NCI-H2171 (cell line): ENCODE results near the gene AFG1L.
"Not testable (repeated sequence)": the region's sequence is repeated elsewhere in the genome, so short reads cannot be mapped to it uniquely, and the experiment has no call there.

Source experiments
- DNase-seq: peaks from one replicate; lab custom pipeline; 2025; lab: John Stamatoyannopoulos, UW

The AFG1L gene

DNA sequence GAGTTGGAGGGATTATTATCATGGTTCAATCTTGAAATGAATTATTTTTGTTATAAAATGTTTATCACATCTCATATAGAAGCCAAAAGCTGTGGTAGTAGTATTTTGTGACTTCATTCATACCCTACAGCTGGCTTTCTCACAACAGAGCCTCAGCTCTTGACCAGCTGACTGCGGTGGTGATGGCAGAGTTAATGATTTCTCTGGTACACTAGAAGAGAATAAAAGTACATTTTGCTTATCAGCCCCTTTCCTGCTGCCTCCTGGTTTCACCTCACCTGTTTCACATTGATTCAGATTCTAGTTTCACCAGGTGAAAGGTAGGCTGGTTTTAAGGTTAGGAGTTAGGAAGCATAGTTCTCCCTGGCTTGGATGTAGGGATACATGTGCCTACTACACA, 55.7 kb downstream of the AFG1L start:
- no peak for DNase-seq

DNA sequence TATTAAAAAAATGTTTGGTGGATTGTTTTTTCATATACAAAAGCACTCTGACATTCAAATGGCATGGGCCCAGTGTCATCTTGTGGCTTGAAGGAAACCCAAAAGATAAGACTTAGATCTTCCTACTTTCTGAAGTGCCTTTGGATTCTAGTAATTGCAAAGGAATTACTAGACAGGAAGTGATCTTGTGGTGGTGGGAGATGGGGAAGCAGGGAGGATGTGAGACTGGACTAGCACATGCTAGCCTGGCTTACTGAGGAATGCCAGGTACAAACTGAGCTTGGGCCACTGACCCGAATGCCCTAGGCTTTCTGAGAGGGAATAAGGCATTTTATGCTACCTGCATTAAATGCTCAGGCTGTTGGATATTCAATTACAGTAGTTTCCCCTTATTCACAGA, 59.0 kb downstream of the AFG1L start:
- DNase-seq: no peak

DNA sequence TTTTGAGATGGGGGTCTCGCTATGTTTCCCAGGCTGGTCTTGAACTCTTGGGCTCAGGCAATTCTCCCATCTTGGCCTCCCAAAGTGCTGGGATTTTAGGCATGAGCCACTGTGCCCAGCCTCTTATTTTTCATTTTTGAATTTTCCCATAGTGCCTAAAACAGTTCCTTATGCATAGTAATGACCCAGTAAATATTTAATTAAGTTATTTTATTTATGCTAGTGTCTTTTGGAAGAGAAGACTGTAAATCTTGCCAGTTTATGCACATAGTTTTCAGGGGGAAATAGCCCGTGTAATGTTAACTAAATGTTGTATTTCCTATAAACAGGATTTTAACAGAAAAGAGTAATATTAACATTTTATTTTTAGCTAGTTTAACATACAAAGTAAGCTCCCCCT, 60.3 kb downstream of the AFG1L start:
- no peak for DNase-seq

DNA sequence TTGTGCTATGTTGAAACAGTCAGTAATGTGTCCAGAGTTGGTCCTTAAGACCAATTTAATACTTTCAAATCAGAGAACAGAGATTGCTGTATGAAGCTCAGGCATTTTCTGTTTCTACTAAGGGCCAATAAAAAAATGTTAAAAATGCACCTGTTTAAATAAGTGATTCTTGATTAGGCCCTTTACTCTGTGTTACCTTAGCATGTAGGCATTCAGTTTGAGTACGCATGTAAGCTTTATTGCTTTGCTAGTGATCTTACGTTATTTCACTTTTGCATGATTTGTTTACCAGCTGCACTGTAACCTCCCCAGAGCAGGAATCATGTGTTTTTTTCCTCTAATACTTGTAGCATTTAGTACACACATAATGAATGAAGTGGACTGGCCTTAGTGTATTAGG, 61.0 kb downstream of the AFG1L start:
- no peak for DNase-seq

DNA sequence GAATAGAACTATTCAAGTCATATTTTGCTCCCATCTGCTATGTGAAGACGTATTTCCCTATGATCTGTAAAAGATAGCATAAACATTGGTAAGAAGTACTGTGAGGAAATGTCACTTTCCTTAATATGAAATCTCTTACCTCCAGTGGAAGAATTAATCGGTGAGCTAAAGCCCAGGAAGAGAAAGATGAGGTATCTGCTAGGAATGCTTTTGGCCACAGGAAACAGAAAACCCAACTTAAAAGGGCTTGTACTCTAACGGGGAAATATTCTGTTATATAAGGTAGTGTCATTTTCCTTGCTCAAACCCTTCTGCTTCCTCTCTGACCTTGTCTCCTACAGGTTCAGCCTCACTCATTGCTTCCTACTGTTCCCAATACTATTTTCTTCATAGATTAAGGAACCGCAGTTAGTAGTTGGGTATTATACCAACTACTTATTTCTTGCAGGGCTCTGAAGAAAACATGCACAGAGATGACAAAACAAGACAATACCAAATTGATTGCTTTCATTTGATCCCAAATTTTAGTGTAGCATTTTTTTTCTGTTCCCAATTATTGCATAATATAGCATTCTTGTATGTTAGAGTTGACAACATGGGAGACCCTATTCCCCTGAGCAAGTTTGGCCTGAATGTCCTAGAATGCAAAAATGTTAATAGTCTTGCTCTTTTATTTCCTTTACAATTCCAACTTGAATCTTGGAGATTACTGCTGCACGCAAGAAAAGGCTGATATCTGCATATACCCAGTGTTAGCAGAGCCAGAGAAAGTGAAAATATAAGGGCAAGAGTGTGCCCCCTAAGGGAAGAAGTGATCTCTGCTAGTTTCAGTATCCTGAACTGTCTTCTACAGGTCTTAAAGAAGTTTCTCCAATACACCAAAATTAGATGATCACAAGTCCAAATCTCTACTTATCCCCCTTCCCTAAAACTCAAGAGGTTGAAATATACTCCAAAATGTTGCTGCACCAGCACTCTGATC, 65.3 kb downstream of the AFG1L start:
- no peak for DNase-seq

DNA sequence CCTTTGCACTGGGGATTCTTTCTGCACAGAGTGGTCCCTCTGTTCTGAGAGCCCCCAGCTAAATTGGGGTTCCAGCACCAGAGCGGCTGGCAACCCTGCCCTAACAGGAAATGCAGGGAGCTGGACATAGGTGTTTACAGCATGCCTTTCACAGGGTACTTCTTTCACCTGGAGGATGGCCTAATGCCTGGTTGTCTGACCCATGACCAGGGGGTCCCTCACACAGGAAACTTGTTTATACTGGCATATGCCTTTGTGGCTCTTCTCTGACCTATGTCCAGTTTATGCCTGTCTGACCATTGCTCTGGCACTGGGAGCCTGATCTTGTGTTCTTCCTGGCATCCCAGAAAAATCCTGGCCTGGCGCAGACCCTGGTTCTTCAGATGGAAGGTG, 66.1 kb downstream of the AFG1L start:
- no peak for DNase-seq

DNA sequence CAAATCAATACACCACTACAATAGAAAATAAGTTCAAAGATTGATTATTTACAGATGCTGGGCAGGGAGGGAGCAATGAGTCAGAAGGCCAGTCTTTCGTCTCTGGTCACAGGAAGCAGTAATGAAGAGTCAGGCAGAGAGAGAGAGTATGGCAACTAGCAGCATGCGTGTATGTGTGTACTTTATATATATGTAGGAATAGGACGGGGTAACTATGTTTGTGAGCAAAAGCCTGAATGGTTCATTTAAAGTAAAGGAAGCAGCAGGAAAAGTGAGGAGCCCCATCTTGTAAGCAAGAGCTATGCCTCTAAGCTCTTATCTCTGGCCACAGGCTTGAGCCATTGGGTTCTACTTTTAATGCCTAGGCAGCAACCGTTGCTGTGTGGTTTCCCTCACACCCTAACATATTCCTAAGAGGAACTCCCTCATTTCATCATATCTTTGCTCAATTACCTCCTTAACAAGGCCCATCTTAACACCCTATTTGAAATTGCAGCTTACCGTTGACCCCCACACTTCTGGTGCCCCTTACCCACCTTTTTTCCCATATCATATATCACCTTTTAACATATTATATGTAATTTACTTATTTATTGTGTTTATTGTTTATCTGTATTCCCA, 66.6 kb downstream of the AFG1L start:
- no peak for DNase-seq

DNA sequence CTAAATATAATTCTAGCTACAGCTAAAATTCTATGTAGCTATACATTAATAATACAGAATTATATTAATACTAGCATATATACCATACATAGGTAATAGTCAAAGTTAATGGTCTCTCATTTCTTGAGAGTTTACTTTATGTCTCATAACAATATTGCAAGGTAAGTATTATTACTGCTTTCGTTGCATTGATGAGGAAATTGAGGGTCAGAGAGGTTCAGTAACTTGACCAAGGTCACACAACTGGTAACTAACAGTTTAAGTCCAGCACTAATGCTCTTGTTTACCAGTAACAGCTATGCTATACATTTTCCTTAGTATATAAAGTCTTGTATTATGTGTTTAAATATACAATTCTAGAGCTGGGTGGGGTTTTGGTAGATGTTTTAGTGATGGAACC, 67.6 kb downstream of the AFG1L start:
- no peak for DNase-seq

DNA sequence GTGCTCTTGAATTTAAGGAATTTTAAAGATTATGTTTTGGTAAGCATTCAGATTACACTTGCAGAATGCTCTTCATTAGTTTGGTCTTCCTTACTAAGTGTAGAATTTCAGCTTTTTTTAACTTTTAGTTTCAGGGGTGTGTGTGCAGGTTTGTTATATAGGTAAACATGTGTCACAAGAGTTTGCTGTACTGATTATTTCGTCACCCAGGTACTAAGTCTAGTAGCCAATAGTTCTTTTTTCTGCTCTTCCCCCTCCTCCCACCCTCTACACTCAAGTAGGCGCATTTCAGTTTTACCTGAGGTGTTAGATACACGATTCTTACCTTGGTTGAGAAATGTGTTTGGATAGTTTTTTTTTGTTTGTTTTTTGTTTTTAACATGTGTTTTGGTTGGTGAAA, 68.3 kb downstream of the AFG1L start:
- DNase-seq: no peak

DNA sequence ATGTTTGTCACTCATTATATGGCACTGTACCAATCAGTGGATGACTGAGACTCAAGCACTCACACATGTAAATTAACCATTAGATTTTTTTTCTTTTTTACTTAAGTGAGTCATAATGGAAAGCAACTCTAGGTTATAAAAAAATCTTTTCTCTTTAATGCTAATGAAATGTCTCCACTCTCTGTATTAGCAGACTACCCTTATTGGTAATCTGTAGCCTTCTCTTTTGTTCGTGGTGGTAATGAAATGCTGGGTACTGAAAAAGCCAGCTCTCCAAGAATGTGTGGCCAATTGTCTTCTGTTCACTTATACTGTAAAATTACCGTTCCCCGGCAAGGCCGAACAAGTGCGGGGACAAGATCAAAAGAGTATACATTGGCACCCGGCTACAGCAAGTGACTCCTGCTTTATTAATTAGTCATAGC, 69.0 kb downstream of the AFG1L start:
- DNase-seq: no peak

DNA sequence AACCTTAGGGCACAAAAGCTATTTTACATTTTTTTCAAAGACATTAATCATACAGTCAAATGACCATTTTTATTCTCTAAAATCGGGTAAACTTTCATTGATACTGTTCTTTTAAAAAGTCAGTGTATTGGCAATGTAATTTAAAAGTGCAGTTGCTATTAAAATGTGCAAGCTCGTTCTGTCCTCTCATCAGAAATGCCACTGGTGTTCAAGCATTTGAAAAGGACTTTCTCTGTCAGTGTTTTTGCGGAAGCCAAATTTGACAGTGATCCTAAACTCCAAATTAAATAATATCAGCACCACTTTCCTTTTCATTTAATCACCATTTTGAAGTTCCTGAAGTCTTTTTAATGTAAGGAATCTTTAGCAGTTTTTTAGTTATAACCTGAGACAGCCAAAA, 69.6 kb downstream of the AFG1L start:
- DNase-seq: no peak

DNA sequence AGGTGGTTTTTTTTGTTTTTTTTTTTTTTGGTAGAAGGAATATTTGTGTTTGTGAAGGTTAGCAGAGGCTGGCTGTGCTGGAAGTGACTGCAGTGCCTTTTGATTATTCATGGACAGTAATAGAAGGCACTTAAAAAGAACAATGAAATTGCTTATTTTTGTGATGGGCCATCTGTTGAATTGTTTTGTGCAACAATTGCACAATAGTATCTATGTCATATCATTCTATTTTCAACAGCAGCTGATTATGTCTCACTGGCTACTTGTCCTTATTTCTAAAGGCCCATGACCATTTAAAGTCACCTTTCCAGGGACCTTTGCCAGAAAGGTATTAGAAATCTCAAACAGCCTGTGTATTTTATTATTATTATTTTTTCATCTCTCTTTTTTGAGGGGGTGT, 70.6 kb downstream of the AFG1L start:
- DNase-seq: no peak

DNA sequence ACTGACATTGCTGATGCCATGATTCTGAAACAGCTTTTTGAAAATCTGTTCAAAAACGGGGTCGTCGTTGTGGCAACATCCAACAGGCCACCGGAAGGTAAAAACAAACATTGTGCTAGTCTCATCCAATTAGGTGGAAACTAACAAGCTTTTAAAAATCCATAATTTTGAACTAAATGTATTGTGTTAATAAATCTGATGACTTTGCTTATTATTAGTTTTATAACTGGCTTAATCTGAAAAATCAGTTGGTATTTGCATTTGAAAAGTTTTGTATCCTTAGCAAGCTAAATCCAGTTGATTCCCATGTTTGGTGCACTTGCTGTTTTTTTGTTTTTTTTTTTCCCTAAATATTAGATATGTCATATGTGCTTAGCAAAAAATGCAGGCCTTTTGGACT, 71.4 kb downstream of the AFG1L start:
- no peak for DNase-seq

DNA sequence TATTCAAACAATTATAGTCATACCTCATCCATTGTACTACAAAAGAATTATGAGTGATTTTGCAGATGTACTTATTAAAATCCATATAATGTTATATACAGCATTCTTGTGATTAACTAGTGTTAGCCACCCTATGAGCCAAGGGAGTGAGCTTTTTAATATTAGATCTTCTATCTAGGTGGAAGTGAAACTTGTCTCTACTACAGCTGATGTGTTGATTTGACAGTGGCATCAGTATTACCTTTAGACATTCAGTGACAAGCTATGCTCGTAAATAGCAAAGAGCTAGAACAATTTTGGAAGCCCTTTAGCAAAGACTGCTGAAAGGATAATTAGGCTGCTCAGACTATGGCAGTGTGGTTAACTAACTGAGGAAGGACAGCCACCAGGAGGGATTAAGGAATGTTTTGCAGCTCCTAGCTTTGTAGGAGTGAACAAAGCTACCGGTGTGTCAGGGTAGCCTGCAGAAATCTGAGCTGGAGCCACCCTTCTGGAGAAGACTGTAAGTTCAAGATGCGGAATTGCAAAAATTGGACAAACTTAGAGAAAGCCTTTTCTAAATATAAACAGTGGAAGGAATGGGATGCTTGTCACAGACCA, 73.7 kb downstream of the AFG1L start:
- DNase-seq: no peak

DNA sequence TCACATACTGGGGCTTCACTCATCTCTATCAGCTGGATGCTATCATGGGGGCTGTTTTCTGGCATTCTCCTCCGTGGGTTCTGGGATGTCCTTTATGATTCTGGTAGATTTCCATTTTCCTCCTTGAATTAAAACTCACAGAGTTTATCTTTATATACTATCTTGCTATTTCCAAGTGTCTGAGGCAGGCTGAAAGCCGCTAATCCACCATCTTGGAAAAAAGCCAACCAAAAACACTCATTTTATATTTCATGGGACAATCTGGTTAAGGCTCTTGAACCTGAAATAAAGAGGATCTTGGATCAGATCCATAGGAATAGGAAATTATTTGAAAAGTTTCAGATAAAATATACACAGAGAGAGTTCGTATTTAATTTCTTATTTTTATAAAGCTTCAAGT, 86.0 kb downstream of the AFG1L start:
- DNase-seq: no peak

DNA sequence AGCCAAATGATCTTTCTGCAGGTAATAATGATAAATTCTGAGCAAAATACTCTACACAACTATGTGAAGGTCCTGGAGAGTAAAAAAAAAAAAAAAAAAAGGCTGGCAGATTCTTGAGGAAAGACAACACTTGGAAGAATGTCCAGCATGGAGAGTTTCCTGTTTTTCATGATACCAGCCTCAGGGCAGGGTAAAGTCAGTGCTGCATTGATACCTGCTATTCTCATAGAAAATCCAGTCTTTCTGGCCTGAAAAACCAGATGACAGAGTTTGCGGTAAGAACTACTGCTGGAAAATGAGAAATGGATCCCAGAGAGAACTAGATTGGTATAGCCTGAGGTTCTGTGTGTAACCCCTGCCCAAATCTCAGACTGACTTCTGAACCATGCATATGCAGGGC, 89.1 kb downstream of the AFG1L start:
- no peak for DNase-seq

DNA sequence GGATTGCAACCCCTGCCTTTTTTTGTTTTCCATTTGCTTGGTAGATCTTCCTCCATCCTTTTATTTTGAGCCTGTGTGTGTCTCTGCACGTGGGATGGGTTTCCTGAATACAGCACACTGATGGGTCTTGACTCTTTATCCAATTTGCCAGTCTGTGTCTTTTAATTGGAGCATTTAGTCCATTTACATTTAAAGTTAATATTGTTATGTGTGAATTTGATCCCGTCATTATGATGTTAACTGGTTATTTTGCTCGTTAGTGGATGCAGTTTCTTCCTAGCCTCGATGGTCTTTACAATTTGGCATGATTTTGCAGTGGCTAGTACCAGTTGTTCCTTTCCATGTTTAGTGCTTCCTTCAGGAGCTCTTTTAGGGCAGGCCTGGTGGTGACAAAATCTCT, 94.3 kb downstream of the AFG1L start:
- DNase-seq: not testable (repeated sequence)

DNA sequence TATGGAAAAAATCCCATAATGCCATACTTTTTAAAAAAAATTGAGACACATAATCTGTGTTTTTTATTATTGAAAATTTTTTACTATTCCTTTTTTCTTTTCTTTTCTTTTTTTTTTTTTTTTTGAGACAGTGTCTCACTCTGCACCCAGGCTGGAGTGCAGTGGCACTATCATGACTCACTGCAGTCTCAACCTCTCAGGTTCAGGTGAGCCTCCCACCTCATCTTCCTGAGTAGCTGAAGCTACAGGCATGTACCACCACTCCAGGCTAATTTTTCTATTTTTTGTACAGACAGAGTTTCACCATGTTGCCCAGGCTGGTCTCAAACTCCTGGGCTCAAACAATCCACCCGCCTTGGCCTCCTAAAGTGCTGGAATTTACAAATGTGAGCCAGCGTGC, 100.4 kb downstream of the AFG1L start:
- no peak for DNase-seq

DNA sequence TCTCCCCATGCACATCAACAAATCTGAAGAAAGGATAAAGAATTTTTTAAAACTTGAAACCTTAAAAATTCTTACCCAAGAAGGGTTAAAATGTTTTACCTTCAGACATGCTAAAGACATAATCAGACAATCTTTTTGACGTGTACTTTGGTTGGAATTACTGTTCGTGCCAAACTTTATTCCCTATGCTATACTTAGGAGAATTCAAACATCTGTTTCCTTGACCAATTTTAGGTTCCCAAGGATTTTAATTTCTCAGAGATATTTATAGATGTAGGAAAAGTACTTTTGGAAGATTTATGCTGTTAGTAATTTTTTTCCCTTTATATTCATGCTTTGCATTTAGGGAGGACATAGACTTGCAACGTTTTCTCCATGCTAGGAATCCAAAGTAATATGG, 108.4 kb downstream of the AFG1L start:
- DNase-seq: no peak

DNA sequence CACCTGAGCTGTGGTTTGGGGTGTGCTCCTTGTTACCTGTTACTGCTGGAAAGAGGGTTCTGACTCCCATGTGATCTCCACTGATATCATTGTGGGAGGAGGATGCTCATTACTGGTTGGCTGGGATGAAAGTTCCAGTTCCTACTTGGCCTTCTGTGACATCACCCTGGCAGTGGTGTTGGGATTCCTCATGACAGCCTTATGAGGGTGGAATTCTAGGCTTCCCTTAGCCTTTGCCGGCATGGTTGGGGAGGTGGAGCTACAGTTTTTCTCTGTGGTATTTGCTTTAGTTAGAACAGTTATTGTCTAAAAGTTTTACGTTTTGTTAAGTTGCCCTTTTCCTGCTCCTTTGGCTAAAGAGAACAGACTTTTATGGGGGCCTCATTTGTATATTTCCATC, 112.1 kb downstream of the AFG1L start:
- no peak for DNase-seq

DNA sequence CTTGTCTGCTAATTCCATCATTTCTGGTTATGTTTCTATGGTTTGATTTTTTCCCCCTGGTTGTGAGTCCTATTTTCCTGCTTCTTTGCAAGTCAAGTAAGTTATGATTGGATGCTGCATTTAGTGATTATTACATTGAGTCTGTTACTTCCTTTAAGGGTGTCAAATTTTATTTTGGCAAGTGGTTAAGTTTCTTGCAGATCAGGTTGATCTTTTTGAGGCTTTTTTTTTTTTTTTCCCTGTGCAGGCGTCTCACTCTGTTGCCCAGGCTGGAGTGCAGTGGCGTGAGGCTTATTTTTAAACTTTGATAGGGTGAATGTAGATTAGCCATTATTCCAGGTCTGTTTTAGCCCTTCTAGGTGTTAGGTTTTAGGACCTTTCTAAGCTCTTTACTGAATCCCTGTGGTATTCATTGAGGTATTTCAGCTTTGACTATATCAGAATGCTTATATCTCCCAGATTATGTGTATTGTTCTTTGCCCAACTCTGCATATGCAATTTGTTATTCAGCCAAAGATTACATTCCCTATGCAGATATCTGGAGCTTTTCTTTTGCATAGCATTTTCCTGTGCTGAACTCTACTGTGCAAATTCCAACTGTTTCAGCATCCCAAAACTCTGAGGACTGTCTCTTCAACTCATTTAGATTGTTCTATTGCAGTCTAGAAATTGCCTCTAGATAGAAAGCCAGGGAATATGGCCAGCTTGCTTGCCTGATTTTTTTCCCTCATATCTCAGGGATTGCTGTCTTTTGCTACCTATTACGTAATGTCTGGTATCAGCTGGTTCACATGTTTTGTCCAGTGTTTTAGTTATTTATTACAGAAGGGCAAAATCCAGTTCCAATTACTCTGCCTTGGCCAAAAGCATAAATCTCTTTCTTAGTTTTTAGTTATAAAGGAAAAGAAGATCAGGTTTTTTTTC, 113.3 kb downstream of the AFG1L start:
- DNase-seq: peak; percentile 3

DNA sequence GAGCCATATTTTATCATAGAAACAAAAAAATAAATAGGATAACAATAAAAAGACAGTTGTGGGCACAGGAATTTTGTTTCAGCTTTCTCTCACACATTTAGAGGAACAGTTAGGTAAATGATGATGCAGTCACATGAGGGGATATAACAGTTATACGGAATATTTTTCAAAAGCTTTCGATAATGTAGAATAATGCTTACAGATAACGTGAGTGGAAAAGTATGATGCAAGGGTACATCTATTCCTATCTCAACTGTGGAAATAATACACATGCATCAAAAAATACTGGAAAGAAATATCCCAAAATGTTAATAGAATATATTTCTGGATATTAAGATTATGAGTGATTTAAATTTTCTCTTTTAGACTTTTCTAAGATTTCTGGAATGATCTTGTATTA, 114.0 kb downstream of the AFG1L start:
- DNase-seq: no peak
